A673 (cell line): ENCODE results near the gene PGBD5.

Source experiments
- EZH2 ChIP-seq: fragments of 200-600 bp; sonication (generic); IDR thresholded peaks from 2 replicates; pipeline ENCODE4 v1.6.1; 2017; ENCODE audit warnings: borderline replicate concordance, low read depth, mild to moderate bottlenecking, mixed read lengths, antibody characterized with exemption, low read length; ENCODE audit not compliant: poor library complexity, severe bottlenecking
- TF ChIP-seq, protein P1 (sequence below): fragments of 300-800, 200-600 bp; sonication (generic); conservative IDR thresholded peaks from 2 replicates; pipeline ENCODE4 v1.5.1; 2017; ENCODE audit warnings: low read depth, mild to moderate bottlenecking, antibody characterized with exemption, low read length, moderate library complexity, mixed read lengths

DNA sequence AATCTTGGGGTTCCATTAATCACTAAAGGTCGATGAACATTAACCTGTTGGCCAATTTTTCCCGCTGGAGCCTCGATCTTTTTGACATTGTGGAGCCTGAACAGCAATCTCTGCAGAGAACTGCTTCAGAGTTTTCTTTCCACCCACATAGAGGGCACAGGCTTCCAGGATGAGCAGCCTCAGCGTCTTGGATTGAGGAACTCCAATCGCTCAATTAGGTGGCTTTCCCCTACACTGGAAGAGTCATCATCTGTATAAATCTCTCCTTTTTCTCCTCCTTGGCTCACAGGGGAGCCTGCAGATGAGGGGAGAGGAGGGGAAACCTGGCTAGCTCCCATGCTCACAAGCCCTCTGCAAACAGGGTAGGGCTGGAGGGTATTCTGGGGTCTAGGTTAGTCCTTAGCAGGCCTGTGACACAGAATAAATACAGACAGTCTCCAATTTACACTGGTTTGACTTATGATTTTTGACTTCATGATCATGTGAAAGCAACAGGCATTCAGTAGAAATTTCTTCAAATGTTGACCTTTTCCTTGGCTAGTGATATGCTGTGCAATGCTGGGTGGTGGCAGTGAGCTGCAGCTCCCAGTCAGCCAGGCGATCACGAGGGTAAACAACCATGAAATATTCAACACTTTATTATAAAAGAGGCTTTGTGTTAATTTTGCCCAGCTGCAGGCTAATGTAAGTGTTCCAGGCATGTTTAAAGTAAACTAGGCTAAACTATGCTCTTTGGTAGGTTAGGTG, 80.8 kb downstream of the PGBD5 start:
- TF ChIP-seq, protein P1, sequence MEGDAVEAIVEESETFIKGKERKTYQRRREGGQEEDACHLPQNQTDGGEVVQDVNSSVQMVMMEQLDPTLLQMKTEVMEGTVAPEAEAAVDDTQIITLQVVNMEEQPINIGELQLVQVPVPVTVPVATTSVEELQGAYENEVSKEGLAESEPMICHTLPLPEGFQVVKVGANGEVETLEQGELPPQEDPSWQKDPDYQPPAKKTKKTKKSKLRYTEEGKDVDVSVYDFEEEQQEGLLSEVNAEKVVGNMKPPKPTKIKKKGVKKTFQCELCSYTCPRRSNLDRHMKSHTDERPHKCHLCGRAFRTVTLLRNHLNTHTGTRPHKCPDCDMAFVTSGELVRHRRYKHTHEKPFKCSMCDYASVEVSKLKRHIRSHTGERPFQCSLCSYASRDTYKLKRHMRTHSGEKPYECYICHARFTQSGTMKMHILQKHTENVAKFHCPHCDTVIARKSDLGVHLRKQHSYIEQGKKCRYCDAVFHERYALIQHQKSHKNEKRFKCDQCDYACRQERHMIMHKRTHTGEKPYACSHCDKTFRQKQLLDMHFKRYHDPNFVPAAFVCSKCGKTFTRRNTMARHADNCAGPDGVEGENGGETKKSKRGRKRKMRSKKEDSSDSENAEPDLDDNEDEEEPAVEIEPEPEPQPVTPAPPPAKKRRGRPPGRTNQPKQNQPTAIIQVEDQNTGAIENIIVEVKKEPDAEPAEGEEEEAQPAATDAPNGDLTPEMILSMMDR: no peak
- TF ChIP-seq EZH2: no peak
